GM12864 (cell line): ENCODE data around the gene COBL.

ENCODE experiments used
- DNase-seq: peaks from one replicate; pipeline ENCODE4 v3.0.0-alpha.2; 2011; ENCODE audit warnings: low read depth
- H3K4me3 ChIP-seq: 2 replicates; pipeline ENCODE4 v1.5.1; 2011; ENCODE audit warnings: mild to moderate bottlenecking, low read depth, low read length, control low read depth
- TF ChIP-seq, protein P1 (sequence below): IDR thresholded peaks from 2 replicates; pipeline ENCODE4 v1.5.1; 2011; ENCODE audit warnings: low read depth, mild to moderate bottlenecking, moderate library complexity, low read length, control low read depth, inconsistent platforms; ENCODE audit errors: missing control alignments

Gene COBL

DNA sequence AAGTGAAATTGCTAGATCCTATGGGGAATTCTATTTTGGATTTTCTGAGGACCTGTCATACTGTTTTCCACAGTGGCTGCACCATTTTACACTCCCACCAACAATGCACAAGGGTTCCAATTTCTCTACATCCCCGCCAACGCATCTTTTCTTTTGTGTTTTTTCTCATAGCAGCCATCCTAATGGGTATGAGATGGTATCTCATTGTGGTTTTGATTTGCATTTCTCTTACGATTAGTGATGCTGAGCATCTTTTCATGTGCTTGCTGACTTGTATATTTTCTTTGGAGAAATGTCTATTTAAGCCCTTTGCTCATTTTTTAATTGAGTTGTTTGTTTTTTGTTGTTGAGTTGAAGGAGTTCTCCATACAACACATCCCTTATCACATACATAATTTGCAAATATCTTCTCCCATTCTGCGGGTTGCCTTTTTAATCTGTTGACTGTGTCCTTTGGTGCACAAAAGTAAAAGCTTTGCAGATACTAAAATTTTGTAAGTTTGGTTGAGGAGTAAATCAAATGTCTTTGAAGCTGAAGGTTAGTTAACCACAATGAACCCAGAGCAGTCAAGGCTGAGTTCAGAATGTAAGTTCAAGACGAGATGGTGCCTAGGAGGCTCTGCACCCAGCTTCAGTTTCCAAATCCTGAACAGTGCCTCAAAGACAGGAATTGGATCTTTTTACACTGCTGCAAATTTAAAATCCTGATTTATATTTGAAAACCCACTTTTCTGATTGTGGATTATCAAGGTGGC lies 195.4 kb downstream of the COBL start:
- H3K4me3 ChIP-seq, result no peak overlapping the region
- TF ChIP-seq, protein P1, sequence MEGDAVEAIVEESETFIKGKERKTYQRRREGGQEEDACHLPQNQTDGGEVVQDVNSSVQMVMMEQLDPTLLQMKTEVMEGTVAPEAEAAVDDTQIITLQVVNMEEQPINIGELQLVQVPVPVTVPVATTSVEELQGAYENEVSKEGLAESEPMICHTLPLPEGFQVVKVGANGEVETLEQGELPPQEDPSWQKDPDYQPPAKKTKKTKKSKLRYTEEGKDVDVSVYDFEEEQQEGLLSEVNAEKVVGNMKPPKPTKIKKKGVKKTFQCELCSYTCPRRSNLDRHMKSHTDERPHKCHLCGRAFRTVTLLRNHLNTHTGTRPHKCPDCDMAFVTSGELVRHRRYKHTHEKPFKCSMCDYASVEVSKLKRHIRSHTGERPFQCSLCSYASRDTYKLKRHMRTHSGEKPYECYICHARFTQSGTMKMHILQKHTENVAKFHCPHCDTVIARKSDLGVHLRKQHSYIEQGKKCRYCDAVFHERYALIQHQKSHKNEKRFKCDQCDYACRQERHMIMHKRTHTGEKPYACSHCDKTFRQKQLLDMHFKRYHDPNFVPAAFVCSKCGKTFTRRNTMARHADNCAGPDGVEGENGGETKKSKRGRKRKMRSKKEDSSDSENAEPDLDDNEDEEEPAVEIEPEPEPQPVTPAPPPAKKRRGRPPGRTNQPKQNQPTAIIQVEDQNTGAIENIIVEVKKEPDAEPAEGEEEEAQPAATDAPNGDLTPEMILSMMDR, result no peak
- DNase-seq, result no peak

DNA sequence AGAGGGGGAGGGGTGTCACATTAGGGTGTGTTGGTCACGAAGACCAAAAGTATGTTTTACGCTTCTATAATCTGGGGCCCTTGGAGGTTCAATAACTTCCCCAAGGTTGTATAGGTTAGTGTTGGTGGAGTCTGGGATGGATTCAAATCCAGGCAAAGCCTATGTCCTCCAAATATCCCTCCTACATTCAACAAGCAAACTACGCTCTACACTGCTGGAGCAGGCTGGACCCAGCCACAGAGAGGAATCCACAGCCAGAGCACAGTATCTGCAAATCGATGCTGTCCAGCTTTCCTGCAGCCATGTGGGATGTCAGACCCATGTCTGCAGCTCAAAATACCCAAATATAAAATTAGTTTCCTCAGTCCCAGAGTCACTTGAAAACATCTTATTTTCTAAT lies 198.0 kb downstream of the COBL start:
- TF ChIP-seq, protein P1, result no peak
- H3K4me3 ChIP-seq, result no peak overlapping the region
- DNase-seq, result no peak

DNA sequence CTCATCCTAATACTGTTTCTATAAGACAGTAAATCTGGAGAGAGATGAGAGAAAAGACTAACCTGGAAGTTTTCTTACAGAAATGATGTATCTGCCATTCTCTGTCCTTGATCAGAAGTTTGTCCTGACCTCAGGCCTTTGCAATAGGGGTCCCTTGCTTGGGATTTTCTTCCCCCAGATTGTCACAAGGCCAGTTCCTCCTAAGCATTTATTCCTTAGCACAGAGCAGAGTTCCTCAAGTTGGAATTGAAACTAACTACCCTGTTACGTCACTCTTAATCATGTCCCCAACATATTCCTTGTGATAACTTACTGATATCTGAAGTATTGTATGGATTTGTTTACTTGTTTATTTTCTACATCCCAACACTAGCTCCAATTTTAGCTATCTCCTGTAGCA lies 202.1 kb downstream of the COBL start:
- TF ChIP-seq, protein P1, result no peak
- no peak overlapping the region for H3K4me3 ChIP-seq
- DNase-seq, result no peak

DNA sequence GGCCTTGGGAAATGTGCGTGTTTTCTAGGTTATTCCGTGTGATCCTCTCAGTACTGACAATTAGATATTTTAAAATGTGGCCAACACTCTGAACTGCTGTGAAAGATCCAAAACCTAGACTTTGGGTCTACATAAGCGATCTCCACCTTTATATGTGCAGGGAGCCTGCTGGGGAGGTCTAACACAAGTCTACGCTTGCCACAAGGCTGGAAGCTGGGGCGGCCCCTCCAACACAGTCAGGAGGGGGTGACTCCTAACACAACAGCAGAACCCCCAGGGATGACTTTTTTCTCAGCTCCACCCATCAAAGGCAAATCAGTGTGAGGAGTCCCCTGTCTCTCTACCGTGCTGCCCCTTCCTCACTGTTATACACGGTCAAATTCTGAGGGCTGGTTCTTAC lies 202.6 kb downstream of the COBL start:
- TF ChIP-seq, protein P1, result no peak
- DNase-seq, result no peak

DNA sequence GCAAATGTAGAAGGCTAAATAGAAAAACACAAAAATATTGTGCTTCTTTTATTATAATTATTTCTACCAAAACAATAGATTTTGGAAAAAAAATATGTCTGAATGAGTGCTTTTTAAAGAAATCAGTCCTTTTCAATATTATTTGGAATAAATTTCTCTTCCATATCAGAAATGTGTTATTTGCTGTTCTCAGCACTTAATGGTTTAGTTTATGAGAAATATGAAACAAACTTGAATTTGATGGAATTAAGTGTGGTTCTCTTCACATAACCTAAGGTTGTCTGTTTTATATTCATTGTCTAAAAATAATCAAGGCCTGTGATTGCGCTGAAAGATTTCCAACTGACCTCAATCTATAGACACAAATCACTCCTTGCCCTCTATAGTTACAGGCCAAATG lies 203.0 kb downstream of the COBL start:
- H3K4me3 ChIP-seq, result no peak overlapping the region
- TF ChIP-seq, protein P1, result no peak
- no peak for DNase-seq

More for the DNA sequence above, 202.6 kb downstream of the COBL start:
- no peak overlapping the region for H3K4me3 ChIP-seq

DNA sequence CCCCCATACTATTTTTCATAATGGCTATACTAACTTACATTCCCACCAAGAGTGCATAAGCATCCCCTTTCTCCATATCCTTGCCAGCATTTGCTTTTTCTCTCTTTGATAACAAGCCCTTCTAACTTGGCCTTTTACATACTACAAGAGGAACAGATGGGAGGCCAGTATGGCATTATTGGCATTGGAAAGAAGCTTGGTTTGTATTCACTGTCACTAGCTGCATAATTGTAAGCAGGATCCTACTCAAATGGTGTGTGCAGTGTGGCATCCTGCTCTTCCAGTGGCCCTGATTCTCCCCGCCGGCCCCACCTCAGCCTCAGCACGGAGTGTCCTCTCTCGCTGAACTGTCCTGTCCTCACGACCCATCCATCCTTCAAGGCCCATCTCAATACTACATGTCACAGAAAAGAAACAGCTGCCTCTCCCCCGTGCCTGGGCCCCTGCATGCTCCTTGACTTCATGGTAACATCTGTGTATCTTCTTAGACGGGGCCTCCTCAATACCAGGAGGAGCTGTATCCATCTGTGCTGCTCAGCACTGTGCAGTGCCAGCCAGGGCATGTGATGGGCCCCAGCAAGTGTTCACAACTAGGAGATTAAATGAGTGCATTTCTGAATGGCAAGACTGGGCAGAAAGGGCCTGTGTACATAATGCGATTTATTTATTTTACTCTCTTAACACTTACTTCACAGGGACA lies 205.2 kb downstream of the COBL start:
- DNase-seq, result no peak
- TF ChIP-seq, protein P1, result no peak
- no peak overlapping the region for H3K4me3 ChIP-seq
